Stimulated activated CD4-positive, alpha-beta T cell treated with anti-CD3 and anti-CD28 coated beads, Interleukin-12 subunit alpha, Interleukin-12 subunit beta, amount 100 ng/mL, for 4 hours (primary cell): ENCODE results near the gene ZKSCAN4.

ENCODE experiments used
- DNase-seq: peaks from one replicate; pipeline ENCODE4 v3.0.0-alpha.2; 2020

ZKSCAN4 gene

DNA sequence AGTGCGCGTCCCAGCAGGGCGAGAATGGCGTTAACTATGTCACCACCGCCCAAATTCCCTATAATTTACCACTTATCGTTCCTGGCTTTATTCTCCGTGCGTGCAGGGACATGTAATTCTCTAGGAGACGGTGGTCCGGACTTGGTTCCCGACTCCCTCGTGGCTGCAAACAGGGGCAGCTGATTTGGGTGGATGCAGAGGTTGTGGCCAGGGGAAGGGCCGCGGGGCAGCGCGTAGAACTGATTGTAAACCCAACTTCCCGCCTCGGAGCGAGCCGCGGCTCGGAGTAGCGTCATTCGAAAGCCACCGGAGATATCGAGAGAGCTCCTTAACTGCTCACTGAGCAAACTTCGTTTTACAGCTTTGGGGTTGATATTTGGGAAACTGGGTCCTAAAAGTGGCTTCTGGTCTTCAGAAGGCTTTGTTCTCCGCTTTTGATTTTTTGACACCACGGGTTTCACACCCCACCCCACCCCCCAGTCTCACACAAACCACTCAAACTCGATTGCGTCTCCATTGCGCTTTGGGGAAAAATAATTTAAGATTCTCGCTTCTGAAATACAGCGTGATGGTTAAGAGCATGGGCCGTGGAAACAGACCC, 44.5 kb downstream of the ZKSCAN4 start:
- DNase-seq = peak; percentile 19

DNA sequence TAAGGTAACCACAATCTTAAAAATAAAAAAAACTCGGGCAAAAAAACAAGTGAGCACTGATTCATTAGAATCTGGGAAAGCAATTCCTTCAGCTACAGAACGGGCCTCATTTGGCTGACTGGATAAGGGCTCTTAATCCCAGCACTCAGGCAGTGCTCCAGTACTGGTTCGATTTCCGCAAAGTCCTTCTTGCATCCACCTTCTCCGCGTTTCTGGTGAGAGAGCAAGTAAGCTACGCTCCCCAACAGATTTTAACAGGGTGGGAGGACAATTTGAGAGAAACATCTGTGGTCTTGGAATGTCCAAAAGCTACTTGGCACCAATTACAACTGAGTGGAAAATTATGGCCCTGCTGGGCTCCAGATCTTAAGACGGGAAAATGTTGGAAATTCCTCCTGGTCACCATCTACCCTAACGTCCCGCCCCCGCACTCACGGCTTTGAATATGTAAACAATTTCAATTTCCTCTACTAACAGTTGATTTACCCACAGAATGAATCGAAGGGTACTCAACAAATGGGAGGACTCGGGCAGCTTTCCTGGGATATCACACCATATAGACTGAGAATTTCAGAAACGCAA, 45.0 kb downstream of the ZKSCAN4 start:
- DNase-seq = no peak

DNA sequence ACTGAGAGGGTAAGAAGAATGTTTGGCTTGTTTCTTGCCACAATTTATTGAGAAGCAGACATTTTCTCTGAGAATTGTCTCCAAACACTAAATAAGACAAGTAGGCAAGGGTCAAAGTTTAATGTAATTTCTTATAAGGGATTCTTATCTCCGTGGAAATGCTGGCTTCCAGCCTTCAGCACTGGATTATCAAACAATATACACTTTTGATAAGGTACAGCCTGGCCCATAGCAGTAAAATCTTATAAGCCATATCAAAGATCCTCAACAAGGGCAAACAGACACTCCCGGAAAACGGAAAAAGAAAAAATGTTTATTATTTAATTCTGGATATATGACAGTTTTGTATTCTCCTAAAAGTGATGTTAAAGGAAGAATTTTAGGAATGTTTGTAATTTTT, 45.5 kb downstream of the ZKSCAN4 start:
- DNase-seq = no peak

DNA sequence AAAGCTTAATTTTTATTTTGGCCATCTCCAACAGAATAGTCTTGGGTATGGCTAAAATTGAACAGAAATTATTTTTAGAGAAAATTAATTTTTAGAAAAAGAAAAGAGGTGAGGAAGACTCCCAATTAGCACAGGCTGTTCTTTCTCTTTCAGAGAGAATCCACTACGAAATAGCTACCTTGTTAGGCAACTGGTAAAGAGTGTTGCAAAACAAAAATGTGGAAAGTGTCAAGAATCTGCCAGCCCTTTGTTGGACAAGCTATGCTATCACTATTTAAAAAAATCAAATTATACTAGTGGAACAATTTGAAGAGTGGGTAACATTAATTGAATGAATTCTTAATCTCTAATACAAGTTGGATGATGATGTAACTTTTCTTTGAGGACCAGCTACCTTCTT, 46.2 kb downstream of the ZKSCAN4 start:
- DNase-seq = no peak

DNA sequence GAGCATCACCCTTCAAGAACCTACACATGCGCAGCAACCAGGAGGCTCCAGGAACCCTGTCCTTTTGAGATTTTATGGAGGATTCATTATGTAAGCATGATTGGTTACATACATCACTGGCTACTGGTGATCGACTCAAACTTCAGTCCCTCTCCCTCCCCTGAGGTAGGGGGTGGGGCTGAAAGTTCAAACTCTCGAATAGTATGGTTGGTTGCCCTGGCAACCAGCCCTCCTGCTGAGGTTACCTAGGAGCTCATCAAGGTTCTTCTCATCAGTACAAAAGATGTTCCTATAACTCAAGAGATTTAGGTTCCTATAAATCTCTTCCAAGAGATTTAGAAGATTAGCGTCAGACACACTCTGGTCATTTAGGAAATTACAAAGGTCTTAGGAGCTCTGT, 48.9 kb downstream of the ZKSCAN4 start:
- no peak for DNase-seq

DNA sequence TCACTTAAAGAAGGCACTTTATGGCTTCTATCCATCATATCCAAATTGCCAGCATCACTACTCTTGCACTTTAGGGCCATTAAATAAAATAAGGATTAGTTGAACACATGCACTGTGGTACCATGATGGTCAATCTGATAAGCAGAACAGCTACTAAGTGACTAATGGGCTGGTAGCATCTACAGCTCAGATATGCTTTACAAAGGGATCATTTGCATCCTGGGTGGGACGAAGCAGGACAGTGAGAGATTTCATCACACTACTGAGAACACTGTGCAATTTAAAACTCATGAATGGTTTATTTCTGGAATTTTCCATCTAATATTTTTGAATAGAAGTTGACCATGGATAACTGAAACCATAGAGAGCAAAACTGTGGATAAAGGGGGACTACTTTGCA, 52.0 kb downstream of the ZKSCAN4 start:
- DNase-seq = no peak
